GM21529 (cell line): ENCODE results near the gene VAT1L.

Experiments used
- ATAC-seq: cut with Tn5 transposase; IDR thresholded peaks from one replicate; pipeline ENCODE4 v1.9.1; 2021; ENCODE audit not compliant: unreplicated experiment

Gene VAT1L

GRCh38 chr16:77833921-77834634, 45.7 kb downstream of the VAT1L start:
- no peak for ATAC-seq

- ATAC-seq = no peak
Observed at GRCh38 chr16:77834635-77835540, 46.5 kb downstream of the VAT1L start.

- no peak for ATAC-seq
Observed at GRCh38 chr16:77836801-77837200, 48.4 kb downstream of the VAT1L start.

- ATAC-seq = no peak
Observed at GRCh38 chr16:77838597-77839255, 50.4 kb downstream of the VAT1L start.

- ATAC-seq = no peak
Observed at GRCh38 chr16:77840093-77840492, 51.7 kb downstream of the VAT1L start.

GRCh38 chr16:77840673-77841501, 52.5 kb downstream of the VAT1L start:
- no peak for ATAC-seq

- no peak for ATAC-seq
Observed at GRCh38 chr16:77841502-77841763, 53.1 kb downstream of the VAT1L start.

- ATAC-seq = no peak
Observed at GRCh38 chr16:77842468-77842867, 54.1 kb downstream of the VAT1L start.

- no peak for ATAC-seq
Observed at GRCh38 chr16:77843405-77843804, 55.0 kb downstream of the VAT1L start.

GRCh38 chr16:77844801-77845200, 56.4 kb downstream of the VAT1L start:
- ATAC-seq = no peak

- no peak for ATAC-seq
Observed at GRCh38 chr16:77849646-77850258, 61.4 kb downstream of the VAT1L start.

GRCh38 chr16:77850636-77851333, 62.4 kb downstream of the VAT1L start:
- no peak for ATAC-seq

GRCh38 chr16:77853161-77853560, 64.8 kb downstream of the VAT1L start:
- no peak for ATAC-seq

- ATAC-seq = no peak
Observed at GRCh38 chr16:77856438-77857160, 68.2 kb downstream of the VAT1L start.

GRCh38 chr16:77858060-77858459, 69.7 kb downstream of the VAT1L start:
- ATAC-seq = no peak

- ATAC-seq = no peak
Observed at GRCh38 chr16:77859493-77860232, 71.3 kb downstream of the VAT1L start.

GRCh38 chr16:77860953-77861352, 72.6 kb downstream of the VAT1L start:
- no peak for ATAC-seq

GRCh38 chr16:77863250-77863649, 74.9 kb downstream of the VAT1L start:
- no peak for ATAC-seq

- ATAC-seq = no peak
Observed at GRCh38 chr16:77866752-77867151, 78.4 kb downstream of the VAT1L start.
